Panc1 (cell line): ENCODE measurements around the gene ZNF385C. TPM values are rescaled to one million over a fixed set of nuclear protein-coding genes. Genes with fewer than 3 reads are reported as not detected.

Experiments
- ATAC-seq: fragments of 200-7000 bp; cut with Tn5 transposase; 2 replicates; pipeline ENCODE4 v1.9.1; 2020; ENCODE audit warnings: mild to moderate bottlenecking, moderate library complexity
- BruUV-seq: library from RNA; stranded (reverse); fragments of 400-500 nt; replicated peaks from 2 replicates; lab custom pipeline; 2021; lab: Mats Ljungman, UMichigan
- CTCF ChIA-PET: fragments of 300-600 bp; sonication (Branson Sonifier 250); formaldehyde crosslinking; loops from one replicate; lab custom pipeline; 2022; ENCODE audit warnings: antibody characterized with exemption; lab: Charles Lee
- POLR2A ChIA-PET: fragments of 300-600 bp; sonication (Branson Sonifier 250); formaldehyde crosslinking; loops from one replicate; lab custom pipeline; 2022; ENCODE audit warnings: antibody characterized with exemption; lab: Charles Lee
- DNase-seq: peaks from one replicate; pipeline ENCODE4 v3.0.0-alpha.2; 2010; ENCODE audit warnings: low read depth, low spot score
- H3K27ac ChIP-seq: 2 replicates; pipeline ENCODE4 v1.5.1; 2011; ENCODE audit warnings: mild to moderate bottlenecking, low read length, inconsistent platforms
- H3K27me3 ChIP-seq: fragments of 200-500 bp; sonication (Bioruptor generic); 2 replicates; pipeline ENCODE4 v1.6.0; 2014; ENCODE audit warnings: low read length, inconsistent platforms; ENCODE audit not compliant: control insufficient read depth, insufficient read depth
- H3K36me3 ChIP-seq: fragments of 200-500 bp; sonication (Bioruptor generic); 2 replicates; pipeline ENCODE4 v1.5.1; 2014; ENCODE audit warnings: inconsistent platforms, mild to moderate bottlenecking, low read length, moderate library complexity; ENCODE audit not compliant: control insufficient read depth, insufficient read depth
- H3K4me1 ChIP-seq: 2 replicates; pipeline ENCODE4 v1.5.1; 2011; ENCODE audit warnings: inconsistent platforms, mild to moderate bottlenecking, low read length, moderate library complexity; ENCODE audit not compliant: control insufficient read depth, insufficient read depth
- H3K4me3 ChIP-seq, 2 experiments: 2 replicates each; pipeline ENCODE4 v1.5.1; 2011 to 2012; ENCODE audit warnings: low read depth in 2 of 2, low read length in 2 of 2, mild to moderate bottlenecking in 2 of 2, inconsistent platforms in 1 of 2, moderate library complexity in 1 of 2
- H3K9me3 ChIP-seq: fragments of 200-500 bp; sonication (Bioruptor generic); 2 replicates; pipeline ENCODE4 v1.5.1; 2014; ENCODE audit warnings: low read depth, mild to moderate bottlenecking, inconsistent platforms, low read length, moderate library complexity; ENCODE audit not compliant: control insufficient read depth, insufficient read depth
- CTCF ChIP-seq: fragments of 450-650 bp; IDR thresholded peaks from 2 replicates; pipeline ENCODE4 v1.5.1; 2017; ENCODE audit warnings: mild to moderate bottlenecking
- POLR2AphosphoS5 ChIP-seq: IDR thresholded peaks from 2 replicates; pipeline ENCODE4 v1.6.1; 2012; ENCODE audit warnings: mild to moderate bottlenecking, low read depth, low read length, moderate library complexity
- REST ChIP-seq, 2 experiments: IDR thresholded peaks; 2 replicates each; pipeline ENCODE4 v1.6.1; 2011 to 2012; ENCODE audit warnings: low read depth in 2 of 2, control low read depth in 1 of 2, low read length in 1 of 2, mild to moderate bottlenecking in 1 of 2, moderate library complexity in 1 of 2; ENCODE audit not compliant: insufficient read depth in 1 of 2
- SIN3A ChIP-seq: IDR thresholded peaks from 2 replicates; pipeline ENCODE4 v1.6.1; 2012; ENCODE audit warnings: low read depth, mild to moderate bottlenecking, low read length, moderate library complexity, borderline replicate concordance; ENCODE audit not compliant: insufficient read depth
- TCF7L2 ChIP-seq: IDR thresholded peaks from 2 replicates; pipeline ENCODE4 v1.6.1; 2011; ENCODE audit warnings: mild to moderate bottlenecking, low read depth, low read length, inconsistent platforms
- in situ Hi-C: cut with HindIII; loops from 2 replicates; pipeline ENCODE4 v1.10.0; 2016; ENCODE audit warnings: low sequenced_read_pairs, low pct_unique_long_range_greater_than_20kb
- intact Hi-C: fragments of 100-400 bp; cut with micrococcal nuclease; formaldehyde crosslinking; loops from one replicate; pipeline ENCODE4 v1.10.0; 2022; ENCODE audit not compliant: unreplicated experiment
- total RNA-seq: library from RNA; stranded (reverse); gene quantifications from one replicate; pipeline ENCODE4 v1.2.1, GENCODE V29; 2021; ENCODE audit not compliant: unreplicated experiment

Gene ZNF385C
- total RNA-seq, 1 experiment from 2014 or later = 0.21 TPM

DNA sequence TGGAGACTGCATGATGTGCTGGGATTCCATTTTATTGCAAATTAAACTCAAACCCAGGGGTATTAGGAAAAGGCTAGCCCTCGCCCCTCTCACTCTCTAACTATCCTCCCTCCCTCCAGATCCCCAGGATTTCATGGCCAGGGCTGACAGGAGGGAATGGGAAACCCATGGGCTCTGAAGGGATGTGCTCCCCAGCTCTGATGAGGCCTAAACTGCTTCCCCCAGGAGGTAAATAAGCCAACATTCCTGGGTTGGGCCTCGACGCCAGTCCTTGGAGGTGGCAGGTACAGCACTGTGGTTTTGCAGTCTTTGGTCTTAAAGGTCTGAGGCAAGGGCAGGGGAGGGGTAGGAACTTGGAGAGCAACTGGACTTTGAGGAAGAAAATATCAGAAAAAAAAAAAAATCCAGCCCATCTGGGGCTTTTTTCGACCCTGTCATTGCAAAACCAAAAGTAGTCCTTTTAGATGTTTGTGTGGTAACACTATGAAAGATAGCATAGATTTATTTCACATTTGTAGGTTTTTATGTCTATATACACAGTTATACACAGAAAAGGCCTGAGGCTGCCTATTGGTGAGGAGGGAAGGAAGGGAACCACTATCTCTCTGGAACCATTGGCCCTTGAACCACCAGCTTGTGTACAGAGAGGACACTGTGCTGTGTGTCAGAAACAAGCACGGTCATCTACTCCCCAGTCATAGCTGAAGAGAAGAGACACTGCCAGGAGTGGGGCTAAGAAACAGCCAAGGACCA, 59.9 kb downstream of the ZNF385C start:
- Histone ChIP-seq H3K27me3 (no peaks in the 10 kb centered on the region), H3K4me1 (no peaks in the 10 kb centered on the region), H3K36me3 (no peaks in the 10 kb centered on the region), H3K4me3 (no peak overlapping the region), H3K27ac (no peak overlapping the region), H3K9me3 (no peaks in the 10 kb centered on the region)
- TF ChIP-seq CTCF (no peak), REST (IDR thresholded peaks at IDR 0.05; ENCODE audit: insufficient read depth in 1 of 2, low read depth in 2 of 2, low read length in 1 of 2) (no peak), POLR2AphosphoS5 (no peak), TCF7L2 (no peak), SIN3A (no peak)
- intact Hi-C loops = no loop called here
- POLR2A ChIA-PET = no interaction called here
- no TSS peak for BruUV-seq
- in situ Hi-C loops = no loop called here
- DNase-seq (no peak), ATAC-seq (no peak)
- CTCF ChIA-PET = interaction anchor here (0.5 kb wide), 1 partner anchor 519 kb away, joined by 3 read pairs; no protein-coding TSS in a partner anchor

DNA sequence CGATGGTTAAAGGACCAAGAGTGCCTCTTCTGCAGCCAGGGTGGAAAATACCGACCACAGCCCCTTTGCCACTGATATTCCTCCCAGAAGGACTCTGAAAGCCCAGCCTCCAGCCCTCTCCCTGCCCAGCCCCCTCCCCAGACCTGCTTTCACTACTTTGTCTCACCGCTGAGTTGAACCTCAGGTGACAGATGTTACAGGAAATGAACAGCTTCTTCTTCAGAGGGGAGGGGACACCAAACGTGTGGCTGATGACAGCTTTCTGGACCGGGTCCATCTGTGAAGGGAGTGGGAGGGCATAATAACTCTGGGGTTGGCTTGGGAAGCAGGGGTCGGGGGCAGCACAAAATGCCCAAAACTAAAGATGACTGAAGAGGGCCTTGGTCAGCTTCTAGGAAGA, 64.2 kb downstream of the ZNF385C start:
- DNase-seq = no peak
- ATAC-seq = no peak
- intact Hi-C loops (no loop called here), in situ Hi-C loops (no loop called here)
- H3K36me3 ChIP-seq = no peaks in the 10 kb centered on the region
- POLR2A ChIA-PET = interaction anchor here (0.6 kb wide), 1 partner anchor 31 kb away, joined by 5 read pairs; no protein-coding TSS in a partner anchor
- CTCF ChIA-PET = no interaction called here
- H3K4me3 ChIP-seq = no peak overlapping the region
- TF ChIP-seq CTCF = no peak
- no peak for TF ChIP-seq TCF7L2
- TF ChIP-seq REST (IDR thresholded peaks at IDR 0.05; ENCODE audit: insufficient read depth in 1 of 2, low read depth in 2 of 2, low read length in 1 of 2) = no peak
- no peak for TF ChIP-seq SIN3A
- no peak for TF ChIP-seq POLR2AphosphoS5
- H3K27me3 ChIP-seq = no peaks in the 10 kb centered on the region
- H3K27ac ChIP-seq = no peak overlapping the region
- no peaks in the 10 kb centered on the region for H3K4me1 ChIP-seq
- BruUV-seq = no TSS peak
- no peaks in the 10 kb centered on the region for H3K9me3 ChIP-seq
